T follicular helper cell (primary cell): ENCODE measurements around the gene HNRNPA2B1.

Experiments used
- DNase-seq: peaks from one replicate; pipeline ENCODE4 v3.0.0-alpha.2; 2020; ENCODE audit warnings: low read depth

HNRNPA2B1 gene

DNA sequence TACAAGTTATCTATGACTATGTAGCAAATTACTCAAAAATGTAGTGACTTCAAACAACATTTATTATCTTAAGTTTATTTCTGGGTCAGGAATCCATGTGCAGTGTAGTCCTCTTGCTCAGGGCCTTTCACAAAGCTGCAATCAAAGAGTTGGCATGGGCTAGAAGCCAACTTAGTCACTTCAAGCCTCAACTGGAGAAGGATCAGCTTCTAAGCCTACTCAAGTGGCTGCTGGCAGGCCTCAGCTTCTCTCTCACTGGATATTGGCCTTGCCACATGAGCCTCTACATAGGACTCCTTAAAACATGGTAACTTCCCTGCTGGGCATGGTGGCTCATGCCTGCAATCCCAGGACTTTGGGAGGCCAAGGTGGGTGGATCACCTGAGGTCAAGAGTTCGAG is 53.5 kb downstream of the HNRNPA2B1 start:
- DNase-seq, result no peak

DNA sequence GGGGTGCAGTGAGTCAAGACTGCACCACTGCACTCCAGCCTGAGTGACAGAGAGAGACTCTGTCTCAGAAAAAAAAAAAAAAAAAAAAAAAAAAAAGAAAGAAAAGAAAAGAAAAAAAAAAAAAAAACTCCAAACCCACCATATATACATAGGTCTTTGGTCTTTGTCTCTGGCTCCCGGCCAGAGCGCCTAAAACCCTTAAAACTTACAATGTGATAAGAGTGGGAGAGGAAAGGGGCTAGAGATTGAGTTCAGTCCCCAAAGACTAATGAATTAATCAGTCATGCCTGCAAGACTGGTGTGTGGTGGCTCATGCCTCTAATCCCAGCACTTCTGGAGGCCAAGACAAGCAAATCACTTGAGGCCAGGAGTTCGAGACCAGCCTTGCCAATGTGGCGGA is 55.3 kb downstream of the HNRNPA2B1 start:
- no peak for DNase-seq

DNA sequence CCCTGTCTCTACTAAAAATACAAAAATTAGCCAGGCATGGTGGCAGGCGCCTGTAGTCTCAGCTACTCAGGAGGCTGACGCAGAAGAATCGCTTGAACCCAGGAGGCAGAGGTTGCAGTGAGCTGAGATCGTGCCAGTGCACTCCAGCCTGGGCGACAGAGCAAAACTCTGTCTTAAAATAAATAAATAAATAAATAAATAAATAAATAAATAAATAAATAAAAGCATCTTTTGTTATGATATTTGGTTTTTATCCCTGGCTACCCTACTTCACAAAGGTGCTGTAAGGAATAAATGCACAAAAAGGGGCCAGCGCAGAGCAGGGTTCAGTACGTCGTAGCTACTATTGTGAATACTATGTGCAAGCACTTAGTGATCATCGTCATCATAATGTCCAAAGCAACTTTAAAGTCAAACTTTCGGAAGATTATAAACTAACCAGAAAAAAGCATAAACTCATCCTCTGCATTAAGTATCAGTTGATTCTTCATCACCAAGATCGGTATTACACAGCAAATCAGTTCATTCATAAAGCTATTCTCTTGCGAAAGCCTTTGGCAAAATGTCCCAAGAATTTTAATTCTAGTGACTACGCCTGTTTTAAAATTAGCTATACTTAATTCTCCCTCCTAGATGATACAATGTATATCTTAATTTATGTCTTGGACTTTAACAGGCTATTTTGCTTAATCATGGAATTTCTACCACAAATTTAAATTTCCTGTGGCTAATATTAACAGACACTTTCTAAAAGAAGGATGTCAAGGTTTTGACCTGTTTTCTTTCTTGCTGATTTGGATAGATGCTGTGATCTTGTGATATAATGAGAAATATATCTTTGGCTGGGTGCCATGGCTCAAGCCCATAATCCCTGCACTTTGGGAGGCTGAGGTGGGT is 56.1 kb downstream of the HNRNPA2B1 start:
- no peak for DNase-seq

DNA sequence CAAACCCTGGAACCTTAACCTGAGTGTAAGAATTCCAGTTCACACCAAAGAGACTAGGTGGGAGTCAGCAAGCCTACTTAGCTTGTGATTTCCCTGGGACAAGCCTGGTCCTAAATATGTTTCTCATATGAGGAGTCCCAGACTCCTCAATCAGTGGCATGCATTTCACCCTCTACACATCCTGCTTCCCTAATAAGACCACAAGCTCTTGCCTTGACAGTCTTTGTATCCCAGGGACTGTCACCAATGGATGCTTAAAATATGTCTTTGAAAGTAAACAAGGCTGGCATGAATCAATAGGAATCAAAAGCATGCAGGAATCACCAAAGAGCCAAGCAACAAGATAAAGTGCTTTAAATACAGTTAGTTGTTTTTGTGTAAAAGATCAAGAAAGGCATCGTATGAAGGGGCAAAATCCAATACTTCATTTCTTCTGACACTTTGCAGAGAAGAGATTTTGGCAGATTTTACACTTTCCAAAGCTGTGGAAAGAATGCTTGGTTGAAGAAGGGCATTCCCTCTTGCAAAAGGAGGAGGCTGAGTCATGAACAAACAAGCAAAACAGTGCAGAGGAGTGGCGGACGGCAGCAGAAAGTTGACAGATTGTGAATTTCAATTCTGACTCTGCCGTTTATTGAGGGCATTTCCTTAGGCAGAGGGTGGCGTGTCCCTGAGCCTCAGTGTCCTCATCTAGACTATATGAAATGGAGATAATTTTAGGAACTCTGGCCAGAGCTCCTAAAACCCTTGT is 57.1 kb downstream of the HNRNPA2B1 start:
- DNase-seq, result no peak

DNA sequence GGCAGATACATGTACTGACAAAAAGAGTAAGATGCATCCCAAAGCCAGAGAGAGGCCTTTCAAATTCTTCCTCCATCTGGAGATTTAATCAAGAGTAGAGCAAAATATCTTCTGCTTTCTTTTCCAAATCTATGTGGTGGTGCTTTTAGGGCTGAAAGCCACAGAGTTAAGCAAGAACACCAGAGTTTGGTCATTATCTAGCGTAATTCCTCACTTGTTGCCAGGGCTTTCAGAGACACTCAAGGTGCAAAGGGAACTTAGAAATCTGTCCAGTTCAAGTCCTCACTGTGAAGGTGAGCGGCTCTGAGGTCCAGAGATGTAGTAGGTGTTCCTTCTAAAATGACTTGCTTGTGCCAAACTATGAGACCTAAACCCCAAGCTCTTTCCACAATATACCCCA is 59.5 kb downstream of the HNRNPA2B1 start:
- no peak for DNase-seq

DNA sequence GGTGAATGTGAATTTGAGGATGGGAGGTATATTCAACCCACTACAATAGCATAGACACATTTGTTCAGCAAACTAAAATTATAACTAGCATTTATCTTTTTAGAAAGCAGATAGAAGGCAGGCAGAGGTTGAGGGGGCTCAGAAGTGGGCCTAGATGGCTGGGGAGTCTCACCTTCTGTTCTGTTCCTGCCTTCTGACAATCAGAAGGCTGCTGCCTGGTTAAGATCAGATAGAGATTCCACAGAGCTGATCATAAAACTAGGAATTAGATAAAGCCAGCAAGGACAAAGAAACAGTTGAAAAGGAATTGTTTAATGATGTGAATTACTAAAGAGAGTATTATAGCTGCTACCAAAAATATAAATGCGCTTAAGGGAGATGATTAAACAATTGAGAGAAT is 60.2 kb downstream of the HNRNPA2B1 start:
- DNase-seq, result no peak
